PFSK-1 (cell line): ENCODE results near the gene DPM2.

ENCODE experiments used
- FOXP2 ChIP-seq: optimal IDR thresholded peaks from 2 replicates; pipeline ENCODE3; 2011; ENCODE audit warnings: borderline replicate concordance, control low read depth, inconsistent platforms; ENCODE audit not compliant: insufficient read depth; ENCODE audit errors: extremely low read length, extremely low read depth
- POLR2AphosphoS5 ChIP-seq: IDR thresholded peaks from 2 replicates; pipeline ENCODE4 v1.6.1; 2012; ENCODE audit warnings: low read depth, mild to moderate bottlenecking, control low read depth, low read length, moderate library complexity
- REST ChIP-seq, 2 experiments: IDR thresholded peaks; 2 replicates each; pipeline versions ENCODE4 v1.6.1 to v1.8.0; 2011 to 2012; ENCODE audit warnings: low read depth in 2 of 2, low read length in 2 of 2, control low read depth in 1 of 2, inconsistent platforms in 1 of 2, mild to moderate bottlenecking in 1 of 2, moderate library complexity in 1 of 2; ENCODE audit not compliant: insufficient read depth in 1 of 2
- SIN3A ChIP-seq: IDR thresholded peaks from 2 replicates; pipeline ENCODE4 v1.6.1; 2012; ENCODE audit warnings: mild to moderate bottlenecking, low read length, moderate library complexity, borderline replicate concordance; ENCODE audit not compliant: insufficient read depth
- TAF1 ChIP-seq: IDR thresholded peaks from 2 replicates; pipeline ENCODE4 v1.6.1; 2012; ENCODE audit warnings: low read length, control low read depth, borderline replicate concordance; ENCODE audit not compliant: insufficient read depth

Gene DPM2

GRCh38 chr9:127971357-127972235 lies 33.9 kb upstream of the DPM2 start:
- TF ChIP-seq POLR2AphosphoS5: no peak
- TF ChIP-seq SIN3A: no peak
- TF ChIP-seq FOXP2: no peak
- TF ChIP-seq TAF1: no peak
- no peak for TF ChIP-seq REST (IDR thresholded peaks at IDR 0.05; ENCODE audit: insufficient read depth in 1 of 2, low read depth in 2 of 2, low read length in 2 of 2)

GRCh38 chr9:127970401-127971313 lies 33.0 kb upstream of the DPM2 start:
- no peak for TF ChIP-seq SIN3A
- TF ChIP-seq POLR2AphosphoS5: no peak
- TF ChIP-seq TAF1: no peak
- TF ChIP-seq FOXP2: no peak
- no peak for TF ChIP-seq REST (IDR thresholded peaks at IDR 0.05; ENCODE audit: insufficient read depth in 1 of 2, low read depth in 2 of 2, low read length in 2 of 2)

GRCh38 chr9:127968700-127969383 lies 31.2 kb upstream of the DPM2 start:
- TF ChIP-seq POLR2AphosphoS5: no peak

- no peak for TF ChIP-seq TAF1
- TF ChIP-seq SIN3A: no peak
- no peak for TF ChIP-seq POLR2AphosphoS5
- no peak for TF ChIP-seq FOXP2
- no peak for TF ChIP-seq REST (IDR thresholded peaks at IDR 0.05; ENCODE audit: insufficient read depth in 1 of 2, low read depth in 2 of 2, low read length in 2 of 2)
Measured at GRCh38 chr9:127968042-127968441, 30.4 kb upstream of the DPM2 start.

- TF ChIP-seq REST (IDR thresholded peaks at IDR 0.05; ENCODE audit: insufficient read depth in 1 of 2, low read depth in 2 of 2, low read length in 2 of 2): no peak
- no peak for TF ChIP-seq POLR2AphosphoS5
- TF ChIP-seq TAF1: no peak
- TF ChIP-seq FOXP2: no peak
- no peak for TF ChIP-seq SIN3A
Measured at GRCh38 chr9:127967151-127967809, 29.6 kb upstream of the DPM2 start.
